ENCODE measurements around the gene GRIK2.

- TF ChIP-seq, protein P1, sequence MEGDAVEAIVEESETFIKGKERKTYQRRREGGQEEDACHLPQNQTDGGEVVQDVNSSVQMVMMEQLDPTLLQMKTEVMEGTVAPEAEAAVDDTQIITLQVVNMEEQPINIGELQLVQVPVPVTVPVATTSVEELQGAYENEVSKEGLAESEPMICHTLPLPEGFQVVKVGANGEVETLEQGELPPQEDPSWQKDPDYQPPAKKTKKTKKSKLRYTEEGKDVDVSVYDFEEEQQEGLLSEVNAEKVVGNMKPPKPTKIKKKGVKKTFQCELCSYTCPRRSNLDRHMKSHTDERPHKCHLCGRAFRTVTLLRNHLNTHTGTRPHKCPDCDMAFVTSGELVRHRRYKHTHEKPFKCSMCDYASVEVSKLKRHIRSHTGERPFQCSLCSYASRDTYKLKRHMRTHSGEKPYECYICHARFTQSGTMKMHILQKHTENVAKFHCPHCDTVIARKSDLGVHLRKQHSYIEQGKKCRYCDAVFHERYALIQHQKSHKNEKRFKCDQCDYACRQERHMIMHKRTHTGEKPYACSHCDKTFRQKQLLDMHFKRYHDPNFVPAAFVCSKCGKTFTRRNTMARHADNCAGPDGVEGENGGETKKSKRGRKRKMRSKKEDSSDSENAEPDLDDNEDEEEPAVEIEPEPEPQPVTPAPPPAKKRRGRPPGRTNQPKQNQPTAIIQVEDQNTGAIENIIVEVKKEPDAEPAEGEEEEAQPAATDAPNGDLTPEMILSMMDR (IDR thresholded peaks at IDR 0.05) = no peak
- TF ChIP-seq POLR2AphosphoS5 (IDR thresholded peaks at IDR 0.05) = no peak
These were observed 9.9 kb downstream of the GRIK2 start for GRCh38 chr6:101403216-101403945.
